ENCODE results near the gene USP51.
"Not testable (repeated sequence)": the region's sequence is repeated elsewhere in the genome, so short reads cannot be mapped to it uniquely, and the experiment has no call there.

GRCh38 chrX:55464050-55464449 lies 25.6 kb downstream of the USP51 start:
- not testable (repeated sequence) for TF ChIP-seq CTCF (IDR thresholded peaks at IDR 0.05); ZFX (IDR thresholded peaks at IDR 0.05; ENCODE audit: borderline replicate concordance)

Measured in 22Rv1 (cell line).